ENCODE data around the gene FYB1.

Gene FYB1

GRCh38 chr5:39116344-39117170 is 102.8 kb downstream of the FYB1 start:
- TF ChIP-seq, protein P1, sequence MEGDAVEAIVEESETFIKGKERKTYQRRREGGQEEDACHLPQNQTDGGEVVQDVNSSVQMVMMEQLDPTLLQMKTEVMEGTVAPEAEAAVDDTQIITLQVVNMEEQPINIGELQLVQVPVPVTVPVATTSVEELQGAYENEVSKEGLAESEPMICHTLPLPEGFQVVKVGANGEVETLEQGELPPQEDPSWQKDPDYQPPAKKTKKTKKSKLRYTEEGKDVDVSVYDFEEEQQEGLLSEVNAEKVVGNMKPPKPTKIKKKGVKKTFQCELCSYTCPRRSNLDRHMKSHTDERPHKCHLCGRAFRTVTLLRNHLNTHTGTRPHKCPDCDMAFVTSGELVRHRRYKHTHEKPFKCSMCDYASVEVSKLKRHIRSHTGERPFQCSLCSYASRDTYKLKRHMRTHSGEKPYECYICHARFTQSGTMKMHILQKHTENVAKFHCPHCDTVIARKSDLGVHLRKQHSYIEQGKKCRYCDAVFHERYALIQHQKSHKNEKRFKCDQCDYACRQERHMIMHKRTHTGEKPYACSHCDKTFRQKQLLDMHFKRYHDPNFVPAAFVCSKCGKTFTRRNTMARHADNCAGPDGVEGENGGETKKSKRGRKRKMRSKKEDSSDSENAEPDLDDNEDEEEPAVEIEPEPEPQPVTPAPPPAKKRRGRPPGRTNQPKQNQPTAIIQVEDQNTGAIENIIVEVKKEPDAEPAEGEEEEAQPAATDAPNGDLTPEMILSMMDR (IDR thresholded peaks at IDR 0.05): no peak

DNA sequence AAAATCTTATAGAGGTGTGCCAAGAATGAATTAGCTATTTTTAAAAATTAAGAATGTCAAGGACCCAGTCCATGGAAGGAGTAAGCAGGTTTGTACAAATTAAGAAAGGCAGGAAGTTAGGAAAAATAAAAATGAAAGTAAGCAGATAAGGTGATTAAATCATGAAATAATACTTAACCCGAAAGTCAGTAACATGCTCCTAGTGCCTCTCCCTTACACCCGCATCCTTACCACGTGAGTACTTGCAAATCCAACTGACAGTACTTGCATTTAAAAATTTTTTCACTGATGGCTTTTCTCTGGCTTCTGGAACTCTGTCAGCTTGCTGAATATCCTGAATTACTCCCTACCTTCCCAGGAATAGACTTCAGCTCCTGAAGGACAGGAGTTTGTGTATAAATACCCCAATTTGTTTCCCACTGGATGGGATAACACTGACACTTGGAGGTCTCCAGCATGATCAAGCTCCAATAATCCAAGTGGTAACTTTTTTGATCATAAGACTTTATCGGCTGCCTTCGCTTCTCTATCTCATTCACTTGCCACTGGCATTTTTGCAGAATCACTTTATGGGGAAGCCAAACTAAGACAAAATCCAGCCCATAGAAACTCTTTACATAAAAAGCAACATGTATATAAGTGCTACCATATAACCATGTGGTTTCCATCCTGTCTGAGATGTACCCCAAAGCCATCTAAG is 103.6 kb downstream of the FYB1 start:
- TF ChIP-seq, protein P1 (IDR thresholded peaks at IDR 0.05): no peak

DNA sequence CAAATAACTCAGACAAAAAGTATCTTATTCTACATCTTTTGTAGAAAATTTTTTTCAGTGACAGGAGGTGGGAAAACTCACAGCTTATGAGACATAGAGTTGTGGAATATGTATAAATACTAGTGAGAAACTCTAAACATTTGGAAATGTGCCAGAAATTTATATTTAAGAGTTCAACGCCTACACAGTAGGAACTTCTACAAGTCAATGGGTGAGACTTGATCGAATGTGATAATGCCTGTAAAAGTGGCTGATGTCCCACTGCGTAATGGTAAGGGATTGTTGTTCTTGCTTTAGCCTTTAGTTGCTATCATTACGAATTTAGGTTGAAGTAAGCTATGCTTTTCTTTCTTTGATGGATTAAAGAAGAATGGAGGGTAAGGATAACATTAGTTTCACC is 105.2 kb downstream of the FYB1 start:
- TF ChIP-seq, protein P1 (IDR thresholded peaks at IDR 0.05): no peak

DNA sequence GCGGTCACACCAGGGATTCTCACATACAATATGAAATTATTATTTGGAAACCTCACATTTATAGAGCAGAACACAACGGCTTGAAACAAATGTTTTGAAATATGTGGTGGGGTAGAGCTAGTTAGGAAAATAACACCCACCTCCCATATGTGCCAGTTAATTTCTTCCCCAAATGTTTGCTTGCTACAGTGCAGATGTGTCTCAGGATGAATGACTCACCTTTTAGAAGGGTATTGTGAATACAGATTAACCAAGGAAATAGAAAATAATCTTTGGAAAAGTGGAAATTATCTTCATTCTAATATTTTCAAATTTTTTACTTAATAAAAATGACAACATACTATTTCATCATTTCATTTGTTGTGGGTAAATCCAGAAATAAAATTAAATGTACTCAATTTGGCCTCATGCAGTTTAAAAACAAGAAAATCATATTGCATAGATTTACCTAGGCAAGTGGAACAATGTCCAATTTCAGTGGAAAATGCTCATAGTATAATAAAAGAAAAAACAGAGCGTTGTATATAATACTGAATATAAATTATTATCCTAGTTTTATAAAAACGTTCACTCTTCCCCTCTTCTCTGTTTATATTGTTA is 105.9 kb downstream of the FYB1 start:
- TF ChIP-seq, protein P1 (IDR thresholded peaks at IDR 0.05): no peak

DNA sequence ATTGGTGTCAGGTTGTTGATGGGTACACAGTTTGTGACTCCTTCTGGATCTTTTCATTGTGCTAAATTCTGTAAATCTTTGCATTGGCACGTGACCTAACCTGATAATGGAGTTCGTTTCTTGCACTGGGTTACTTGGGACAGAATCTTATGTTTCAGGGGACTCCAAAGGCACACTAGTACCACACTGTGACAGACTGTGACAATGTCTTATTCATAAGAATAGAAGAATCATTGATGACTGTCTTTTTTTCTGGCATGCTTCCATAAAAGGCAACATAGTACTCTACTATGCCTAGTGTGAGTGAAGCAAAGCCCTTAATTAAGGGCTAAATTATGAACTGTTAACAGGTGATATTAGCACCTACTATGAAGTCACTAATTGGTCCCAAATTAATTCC is 109.8 kb downstream of the FYB1 start:
- TF ChIP-seq, protein P1 (IDR thresholded peaks at IDR 0.05): no peak

DNA sequence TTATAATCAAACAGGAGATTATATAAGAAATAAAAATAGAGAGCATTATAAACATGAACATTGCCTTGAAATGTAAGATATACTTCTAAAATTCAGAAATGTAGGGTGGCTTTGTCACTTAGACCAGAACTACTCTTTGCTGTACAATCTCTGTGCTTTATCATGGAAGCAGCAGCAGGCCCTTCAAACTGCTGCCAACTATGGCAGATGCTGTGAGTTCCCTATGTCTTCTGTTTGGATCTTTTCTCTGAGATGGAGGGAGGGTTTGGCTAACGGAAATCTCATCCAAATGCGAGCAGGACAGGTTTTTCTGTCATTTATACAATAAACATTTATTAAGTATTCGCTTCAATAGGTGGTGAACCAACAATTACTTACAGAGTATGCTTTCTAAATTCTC is 110.4 kb downstream of the FYB1 start:
- TF ChIP-seq, protein P1 (IDR thresholded peaks at IDR 0.05): no peak

DNA sequence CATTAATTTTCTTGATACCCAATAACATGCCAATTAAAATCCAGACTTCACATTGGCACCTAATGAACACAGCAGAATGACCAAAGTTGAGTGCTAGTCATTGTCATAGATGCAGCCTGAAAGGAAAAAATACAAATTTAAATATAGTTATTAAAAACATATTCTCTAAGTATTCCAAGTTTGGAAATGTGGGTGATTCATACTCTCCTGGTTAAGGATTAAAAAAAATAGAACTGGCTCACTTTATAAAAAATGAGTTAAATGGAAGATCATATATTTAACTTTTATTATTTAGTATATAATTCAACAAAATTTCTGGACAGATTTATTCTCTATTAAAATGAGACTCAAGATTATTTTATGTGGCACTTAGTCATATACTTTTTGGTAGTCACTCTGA is 112.0 kb downstream of the FYB1 start:
- TF ChIP-seq, protein P1 (IDR thresholded peaks at IDR 0.05): no peak

Data from LNCAP (cell line).